HG03039 (cell line): ENCODE results near the gene ST6GALNAC3.

Experiments
- ATAC-seq: cut with Tn5 transposase; IDR thresholded peaks from one replicate; pipeline ENCODE4 v1.9.1; 2021; ENCODE audit warnings: mild to moderate bottlenecking, moderate library complexity; ENCODE audit not compliant: unreplicated experiment

ST6GALNAC3 gene

DNA sequence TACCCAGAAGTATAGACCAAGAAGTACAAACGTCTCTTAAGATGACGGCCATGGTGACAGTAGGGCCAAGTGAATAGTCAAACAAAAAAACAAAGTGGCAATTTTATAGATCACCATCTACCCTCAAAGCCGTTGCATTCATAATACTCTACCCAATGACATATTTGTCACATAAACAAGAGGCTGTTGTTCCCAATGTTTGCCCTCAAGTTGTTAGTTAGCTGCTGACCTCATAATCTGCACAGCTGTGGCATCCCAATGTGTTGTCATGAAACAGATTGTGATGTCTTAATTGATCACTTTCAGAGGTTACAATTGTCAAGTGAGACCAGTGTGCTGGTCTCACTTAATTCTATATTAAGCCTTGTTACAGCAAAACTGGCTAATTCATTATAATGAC, 333.8 kb downstream of the ST6GALNAC3 start:
- ATAC-seq: no peak

GRCh38 chr1:76410499-76410898, 336.0 kb downstream of the ST6GALNAC3 start:
- no peak for ATAC-seq

DNA sequence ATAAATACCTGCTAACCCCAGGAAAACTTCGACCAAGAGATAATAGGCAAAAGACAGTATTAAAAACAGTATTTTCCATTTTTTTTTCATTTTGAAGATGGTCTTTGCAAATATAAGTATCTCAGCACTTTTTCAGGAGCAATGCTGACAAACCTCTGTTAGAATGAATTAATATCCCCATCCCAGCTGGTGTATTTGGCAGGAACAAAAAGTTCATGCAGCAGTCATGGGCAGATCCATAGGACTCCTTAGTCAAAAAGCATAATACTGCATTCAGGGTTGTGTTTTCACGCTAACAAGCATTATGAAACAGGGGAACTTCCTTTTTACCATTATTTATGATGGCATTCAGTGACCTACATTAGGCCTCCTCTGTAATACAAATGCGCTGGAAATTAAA, 344.0 kb downstream of the ST6GALNAC3 start:
- no peak for ATAC-seq

DNA sequence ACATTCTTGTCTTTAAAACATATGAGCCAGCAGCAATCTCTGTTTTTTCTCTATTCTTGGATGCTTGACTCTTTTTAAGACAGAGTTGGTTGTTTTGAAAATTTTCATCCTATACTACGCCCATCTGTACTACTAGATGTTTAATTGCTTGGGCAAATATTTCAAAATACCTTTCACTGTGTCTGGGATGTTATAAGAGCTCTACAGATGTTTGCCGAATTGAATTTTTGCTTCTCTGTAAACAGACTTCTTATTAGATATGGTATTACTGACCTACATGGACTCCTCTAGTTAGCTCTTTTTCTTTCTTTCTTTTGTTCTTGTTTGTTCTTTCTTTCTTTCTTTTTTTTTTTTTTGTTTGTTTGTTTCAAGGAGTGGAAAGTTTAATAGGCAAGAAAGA, 345.1 kb downstream of the ST6GALNAC3 start:
- no peak for ATAC-seq

DNA sequence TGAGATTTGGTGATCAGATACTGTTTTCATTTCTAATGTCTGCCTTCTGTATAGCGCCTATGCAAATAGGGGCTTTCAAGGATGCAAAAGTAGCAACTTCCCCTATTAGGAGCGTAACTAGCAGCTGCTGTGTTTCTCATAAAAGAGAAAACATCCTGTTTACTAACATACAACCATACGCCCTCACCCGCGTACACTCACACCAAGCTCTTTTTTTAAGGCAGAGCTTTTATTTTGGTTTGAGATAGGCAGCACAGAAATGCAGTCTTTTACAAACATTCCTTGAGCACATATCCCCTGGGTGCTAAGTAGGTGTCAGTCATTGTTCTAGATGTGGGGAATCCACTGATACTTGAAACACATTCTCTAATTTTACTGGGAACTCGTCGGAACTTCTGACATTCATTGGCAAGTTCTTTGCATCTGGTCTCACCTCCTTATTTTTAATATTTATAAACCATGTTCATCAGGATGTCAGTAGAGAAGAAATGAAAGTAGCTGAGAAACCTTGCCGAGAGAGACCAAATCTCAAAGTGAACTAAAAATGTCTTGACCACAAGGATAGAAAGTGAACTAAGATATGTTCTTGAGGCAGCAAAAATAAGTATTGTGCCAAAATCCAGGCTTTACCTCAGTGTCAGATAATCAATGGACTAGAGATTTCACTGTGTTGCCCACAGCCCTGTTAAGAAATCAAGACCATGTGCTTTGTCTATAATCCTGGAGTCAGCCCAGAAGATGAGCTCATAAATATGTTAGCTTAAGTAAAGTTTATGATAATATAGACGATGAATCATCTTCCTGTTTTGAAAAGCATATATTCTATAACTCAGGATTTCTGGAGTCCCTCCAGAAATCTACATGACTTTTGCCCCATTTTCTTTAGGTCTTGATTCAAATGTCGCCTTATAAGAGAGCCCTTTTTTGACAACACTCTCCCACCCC, 350.9 kb downstream of the ST6GALNAC3 start:
- peak; percentile 78 for ATAC-seq

DNA sequence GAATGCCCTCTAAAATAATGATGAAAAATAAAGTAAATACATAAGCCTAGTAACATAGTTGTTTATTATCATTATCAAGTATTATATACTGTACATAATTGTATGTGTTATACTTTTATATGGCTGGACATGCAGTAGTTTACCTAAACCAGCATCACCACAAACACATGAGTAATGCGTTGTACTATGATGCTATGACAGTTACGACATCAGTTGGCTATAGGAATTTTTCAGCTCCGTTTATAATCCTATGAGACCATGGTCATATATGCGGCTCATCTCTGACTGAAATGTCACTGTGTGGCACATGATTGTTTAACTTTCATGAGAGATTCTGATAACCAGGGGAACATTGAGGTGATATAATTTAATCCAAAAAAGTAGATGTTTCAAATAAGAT, 352.1 kb downstream of the ST6GALNAC3 start:
- ATAC-seq: no peak

GRCh38 chr1:76428028-76428427, 353.5 kb downstream of the ST6GALNAC3 start:
- ATAC-seq: no peak

- ATAC-seq: no peak
Observed at GRCh38 chr1:76430531-76430930, 356.0 kb downstream of the ST6GALNAC3 start.

GRCh38 chr1:76433526-76433925, 359.0 kb downstream of the ST6GALNAC3 start:
- no peak for ATAC-seq

DNA sequence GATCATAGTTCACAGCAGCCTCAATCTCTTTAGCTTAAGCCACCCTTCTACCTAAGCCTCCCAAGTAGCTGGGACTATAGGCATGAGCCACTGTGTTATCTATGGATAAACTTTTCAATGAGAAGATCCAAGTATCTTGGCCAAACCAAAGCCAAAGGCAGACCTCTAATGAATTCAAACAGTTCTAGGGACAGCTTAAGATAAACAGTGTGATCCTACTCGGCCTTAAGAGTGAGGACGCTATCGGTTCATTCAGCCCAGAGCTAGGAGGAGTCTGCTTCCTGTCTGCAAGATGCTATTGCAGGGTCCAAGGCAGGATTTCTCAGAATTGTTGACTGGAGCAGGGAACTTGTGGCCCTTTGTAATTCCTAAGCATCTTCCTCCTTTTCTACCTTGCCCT, 368.7 kb downstream of the ST6GALNAC3 start:
- ATAC-seq: no peak

DNA sequence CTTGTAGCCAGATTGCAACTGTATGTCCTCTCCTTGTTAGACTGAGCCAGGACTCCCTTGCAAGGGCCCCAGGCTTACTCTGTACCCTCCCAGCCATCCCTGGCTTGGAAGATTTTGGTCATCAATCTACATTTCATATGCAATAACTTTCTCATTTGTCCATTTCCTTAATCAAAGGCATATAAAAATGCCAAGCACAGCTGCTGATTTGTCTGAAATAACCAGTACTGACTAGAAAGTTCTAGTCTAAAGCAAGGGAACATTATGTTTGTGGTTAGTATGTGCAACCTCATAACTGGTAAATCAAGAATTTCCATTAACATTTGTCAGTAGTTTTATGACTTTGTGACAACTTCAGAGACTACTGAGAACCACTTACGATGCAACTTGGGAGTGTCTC, 370.2 kb downstream of the ST6GALNAC3 start:
- ATAC-seq: no peak

DNA sequence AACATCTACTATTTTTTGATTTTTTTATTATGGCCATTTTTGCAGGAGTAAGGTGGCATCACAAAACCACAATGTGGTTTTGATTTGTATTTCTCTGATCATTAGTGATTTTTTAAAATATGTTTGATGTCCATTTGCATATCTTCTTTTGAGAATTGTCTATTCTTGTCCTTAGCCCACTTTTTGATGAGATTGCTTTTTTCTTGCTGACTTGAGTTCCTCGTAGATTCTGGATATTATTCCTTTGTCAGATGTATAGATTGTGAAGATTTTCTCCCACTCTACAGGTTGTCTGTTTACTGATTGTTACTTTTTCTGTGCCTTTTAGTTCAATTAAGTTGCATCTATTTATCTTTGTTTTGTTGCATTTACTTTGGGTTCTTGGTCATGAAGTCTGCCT, 375.7 kb downstream of the ST6GALNAC3 start:
- ATAC-seq: no peak

GRCh38 chr1:76463278-76463677, 388.7 kb downstream of the ST6GALNAC3 start:
- no peak for ATAC-seq

DNA sequence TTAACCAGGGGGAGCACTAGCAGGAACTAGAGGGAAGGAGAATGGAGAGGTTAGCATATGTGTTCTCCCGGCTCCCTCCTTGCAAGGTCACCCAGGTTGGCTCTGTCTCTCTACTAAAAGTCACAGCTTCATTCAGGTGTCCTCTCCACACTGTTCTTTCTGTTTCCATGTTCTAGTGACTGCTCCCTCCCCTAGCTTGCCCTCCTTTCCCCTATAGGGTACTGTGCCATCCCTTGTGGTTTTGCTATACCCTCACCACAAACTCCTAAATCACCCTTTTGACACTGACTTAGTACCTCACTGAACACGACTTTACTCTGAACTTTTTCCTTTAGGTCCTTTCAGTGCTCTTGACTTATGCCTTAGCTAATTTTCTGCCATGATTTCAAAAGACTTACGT, 389.3 kb downstream of the ST6GALNAC3 start:
- ATAC-seq: no peak

DNA sequence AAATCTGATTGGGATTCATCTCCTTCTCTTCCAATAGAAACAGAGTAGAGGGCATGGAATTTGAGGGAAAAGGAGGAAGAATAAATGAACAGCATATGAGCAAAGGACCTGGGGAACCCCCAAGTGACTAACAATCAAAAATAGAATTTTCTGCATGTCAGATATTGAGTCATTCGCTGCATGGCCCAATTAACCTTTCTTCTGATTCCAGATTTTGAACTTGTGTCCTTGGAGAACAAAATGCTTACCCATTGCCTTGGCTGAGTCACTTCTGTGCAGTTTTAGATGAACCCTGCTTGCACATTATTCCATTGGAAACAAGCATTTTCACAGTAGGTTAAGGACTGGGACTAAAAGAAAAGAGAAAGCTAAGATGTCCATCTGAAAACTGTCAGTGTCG, 390.5 kb downstream of the ST6GALNAC3 start:
- ATAC-seq: no peak

DNA sequence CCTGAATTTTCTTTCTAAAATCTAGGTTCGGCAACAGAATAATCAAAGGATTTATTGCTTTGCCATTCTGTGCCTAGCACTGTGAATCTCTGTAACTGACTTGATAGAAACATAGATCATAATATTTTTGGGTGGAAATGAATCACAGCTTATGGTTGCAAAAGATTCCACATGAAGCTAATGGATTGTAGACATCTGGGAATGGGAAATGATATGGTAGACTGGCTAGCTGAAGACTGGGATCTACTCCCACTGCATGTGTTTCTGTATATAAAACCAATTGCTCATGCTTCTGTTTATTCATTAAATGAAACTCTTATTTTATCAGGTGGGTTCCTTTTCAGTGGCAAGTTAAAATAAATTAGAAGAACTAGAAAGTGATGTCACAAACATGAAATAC, 395.6 kb downstream of the ST6GALNAC3 start:
- no peak for ATAC-seq

DNA sequence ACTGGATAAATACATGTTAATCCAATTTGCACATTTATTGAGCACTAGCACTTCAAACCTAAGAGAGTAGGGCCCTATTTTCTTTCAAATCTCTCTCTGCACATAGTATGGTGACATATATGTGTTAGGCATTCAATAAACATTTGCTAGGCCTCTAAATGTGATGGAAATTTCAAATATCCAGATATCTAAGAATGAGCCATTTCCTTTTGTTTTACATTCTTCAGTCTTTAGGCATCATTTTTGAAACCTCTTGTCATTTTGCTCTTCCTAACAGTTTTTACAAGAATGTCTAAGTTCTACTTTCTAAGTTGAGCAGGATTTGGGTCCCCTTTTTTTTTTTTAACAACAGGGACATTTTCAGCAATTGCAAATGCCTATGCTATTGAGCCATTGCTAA, 397.0 kb downstream of the ST6GALNAC3 start:
- no peak for ATAC-seq

DNA sequence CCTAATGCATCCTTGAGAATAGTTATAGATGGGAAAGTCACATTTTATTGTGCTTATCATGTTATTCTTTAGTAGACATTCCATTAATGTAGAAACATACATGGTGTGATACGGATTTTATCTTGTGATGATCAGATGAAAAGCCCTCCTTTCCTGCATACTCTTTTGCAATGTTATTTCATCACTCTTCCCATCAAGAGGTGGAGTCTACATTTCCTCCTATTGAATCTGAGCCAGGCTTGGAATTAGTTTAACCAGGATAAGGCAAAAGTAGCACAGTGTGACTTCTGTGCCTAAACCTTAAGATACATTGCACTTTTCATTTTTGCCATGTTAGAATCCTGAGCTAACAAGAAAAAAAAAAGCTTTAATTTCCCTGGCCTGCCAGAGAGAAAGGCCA, 399.0 kb downstream of the ST6GALNAC3 start:
- ATAC-seq: no peak

DNA sequence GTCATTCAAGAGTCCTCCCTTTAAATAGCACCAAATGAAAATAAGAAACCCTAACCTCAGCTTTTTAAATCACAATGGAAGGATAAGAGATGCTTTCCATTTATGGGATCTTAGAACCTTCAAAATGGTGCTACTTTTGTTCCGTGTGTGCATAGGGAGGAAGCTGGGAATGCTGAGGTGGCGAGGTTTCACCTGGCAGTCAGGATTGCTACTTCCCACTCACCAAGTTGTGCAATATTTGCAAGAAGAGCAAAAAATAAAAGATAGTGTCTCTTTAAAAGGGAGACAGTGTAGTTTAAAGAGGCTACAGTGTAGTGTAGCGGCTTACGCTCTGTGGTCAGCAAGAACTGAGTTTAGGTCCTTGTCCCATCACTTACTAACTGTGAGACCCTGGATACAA, 400.4 kb downstream of the ST6GALNAC3 start:
- no peak for ATAC-seq

GRCh38 chr1:76477156-76477555, 402.6 kb downstream of the ST6GALNAC3 start:
- ATAC-seq: no peak

DNA sequence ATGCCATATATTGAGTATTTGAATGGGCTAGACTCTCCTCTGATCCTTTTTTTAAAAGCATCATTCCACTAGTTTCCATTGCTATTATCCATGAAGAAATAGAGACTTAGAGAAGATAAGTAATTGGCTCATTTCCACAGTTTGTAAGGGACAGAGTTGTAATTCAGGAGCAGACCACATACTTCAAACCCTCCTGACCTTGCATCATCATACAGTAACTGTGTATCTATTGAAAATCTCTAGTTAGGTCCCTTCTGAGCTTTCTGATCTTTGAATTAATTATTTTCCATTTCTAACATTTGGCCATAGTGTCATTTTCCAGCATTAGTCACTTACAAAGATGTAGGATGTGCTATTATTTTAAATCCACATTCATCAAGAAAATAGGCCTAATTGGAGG, 406.3 kb downstream of the ST6GALNAC3 start:
- ATAC-seq: no peak

DNA sequence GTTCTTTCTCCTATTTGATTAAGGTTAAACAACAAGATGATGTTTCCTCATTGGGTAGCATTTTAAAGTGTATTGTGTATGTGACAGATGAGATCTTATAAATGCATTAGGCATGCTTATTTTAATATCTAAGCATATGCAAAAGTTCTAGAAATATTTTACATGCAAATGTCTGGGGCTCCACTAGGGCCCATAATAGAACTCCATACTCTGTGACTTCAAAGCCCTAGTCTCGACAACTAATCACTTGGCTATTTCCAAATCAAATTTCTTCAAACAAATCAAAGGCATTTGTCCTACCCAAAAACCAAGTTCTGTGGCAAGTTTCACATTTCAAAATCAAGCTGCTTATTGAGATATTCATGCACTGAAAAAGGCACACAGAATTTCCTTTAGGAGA, 407.1 kb downstream of the ST6GALNAC3 start:
- ATAC-seq: no peak

GRCh38 chr1:76482272-76482671, 407.7 kb downstream of the ST6GALNAC3 start:
- ATAC-seq: no peak
